Right lobe of liver (tissue), 4 donors: ENCODE measurements around the gene COL23A1.

Experiments
- POLR2A ChIP-seq: fragments of 450-650 bp; IDR thresholded peaks from one replicate; pipeline ENCODE4 v1.6.1; 2017; ENCODE audit warnings: antibody characterized with exemption, mild to moderate bottlenecking
- TF ChIP-seq, protein P1 (sequence below), 4 donors: fragments of 200-600 bp in 3 of 4; fragments of 450-650 bp in 1 of 4; IDR thresholded peaks; one replicate each; pipeline versions ENCODE4 v1.5.1 to v1.8.0; 2016 to 2022; ENCODE audit warnings: antibody characterized with exemption in 4 of 4, mild to moderate bottlenecking in 2 of 4
- donor health status: DM: no; HTN: no; CAD: no.
- donor health status: DM: no; HTN: no; CAD: no.
- donor health status: DM: no; HTN: yes; CAD: no.

DNA sequence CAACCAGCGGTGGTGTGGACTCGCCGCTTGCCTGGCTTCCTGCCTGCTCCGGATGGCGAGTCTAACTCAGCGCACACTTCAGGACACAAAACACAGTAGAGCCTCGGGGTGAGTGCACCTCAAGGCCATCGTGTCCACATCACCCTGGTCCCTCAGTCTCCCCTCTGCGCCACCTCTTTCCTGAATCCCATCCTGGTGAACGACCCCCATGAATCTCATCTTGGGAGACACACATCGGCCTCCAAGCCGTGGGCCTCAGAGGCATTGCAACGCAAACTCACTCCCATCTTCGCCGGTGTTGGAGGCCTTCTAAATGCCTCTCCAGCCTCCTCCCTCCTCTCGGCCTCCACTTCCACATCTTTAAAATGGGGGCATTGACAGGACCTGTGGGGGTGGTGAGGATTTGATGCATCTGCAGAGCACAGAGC is 124.3 kb downstream of the COL23A1 start:
- TF ChIP-seq, protein P1, sequence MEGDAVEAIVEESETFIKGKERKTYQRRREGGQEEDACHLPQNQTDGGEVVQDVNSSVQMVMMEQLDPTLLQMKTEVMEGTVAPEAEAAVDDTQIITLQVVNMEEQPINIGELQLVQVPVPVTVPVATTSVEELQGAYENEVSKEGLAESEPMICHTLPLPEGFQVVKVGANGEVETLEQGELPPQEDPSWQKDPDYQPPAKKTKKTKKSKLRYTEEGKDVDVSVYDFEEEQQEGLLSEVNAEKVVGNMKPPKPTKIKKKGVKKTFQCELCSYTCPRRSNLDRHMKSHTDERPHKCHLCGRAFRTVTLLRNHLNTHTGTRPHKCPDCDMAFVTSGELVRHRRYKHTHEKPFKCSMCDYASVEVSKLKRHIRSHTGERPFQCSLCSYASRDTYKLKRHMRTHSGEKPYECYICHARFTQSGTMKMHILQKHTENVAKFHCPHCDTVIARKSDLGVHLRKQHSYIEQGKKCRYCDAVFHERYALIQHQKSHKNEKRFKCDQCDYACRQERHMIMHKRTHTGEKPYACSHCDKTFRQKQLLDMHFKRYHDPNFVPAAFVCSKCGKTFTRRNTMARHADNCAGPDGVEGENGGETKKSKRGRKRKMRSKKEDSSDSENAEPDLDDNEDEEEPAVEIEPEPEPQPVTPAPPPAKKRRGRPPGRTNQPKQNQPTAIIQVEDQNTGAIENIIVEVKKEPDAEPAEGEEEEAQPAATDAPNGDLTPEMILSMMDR (IDR thresholded peaks at IDR 0.05): no peak
- no peak for TF ChIP-seq POLR2A
